Progenitor cell of endocrine pancreas (in vitro differentiated cells): ENCODE data around the gene NFIC. TPM values are rescaled to one million over a fixed set of nuclear protein-coding genes. Genes with fewer than 3 reads are reported as not detected.
"Not testable (repeated sequence)": the region's sequence is repeated elsewhere in the genome, so short reads cannot be mapped to it uniquely, and the experiment has no call there.

Source experiments
- DNase-seq: peaks from one replicate; pipeline ENCODE4 v3.0.0; 2021; ENCODE audit warnings: low spot score; ENCODE audit not compliant: unreplicated experiment
- H3K27ac Mint-ChIP-seq: 2 replicates; pipeline ENCODE4 v1.8.0; 2021; ENCODE audit warnings: mild to moderate bottlenecking, moderate library complexity, mixed read lengths
- H3K27me3 Mint-ChIP-seq: 2 replicates; pipeline ENCODE4 v1.8.0; 2021; ENCODE audit warnings: mixed read lengths
- H3K36me3 Mint-ChIP-seq: 2 replicates; pipeline ENCODE4 v1.8.0; 2022; ENCODE audit warnings: mixed read lengths; ENCODE audit not compliant: insufficient read depth
- H3K4me1 Mint-ChIP-seq: 2 replicates; pipeline ENCODE4 v1.8.0; 2021; ENCODE audit warnings: low read depth, mixed read lengths
- H3K4me3 Mint-ChIP-seq: 2 replicates; pipeline ENCODE4 v1.8.0; 2021; ENCODE audit warnings: low read depth, mild to moderate bottlenecking, moderate library complexity, mixed read lengths
- H3K9me3 Mint-ChIP-seq: 2 replicates; pipeline ENCODE4 v1.8.0; 2021; ENCODE audit warnings: low read depth, mixed read lengths
- CTCF ChIP-seq: fragments of 200-600 bp; sonication (generic); IDR thresholded peaks from one replicate; pipeline ENCODE4 v1.5.0; 2021; ENCODE audit warnings: antibody characterized with exemption, mild to moderate bottlenecking; ENCODE audit not compliant: unreplicated experiment
- total RNA-seq: library from RNA; stranded (reverse); gene quantifications from 2 replicates; pipeline ENCODE4 v1.2.1, GENCODE V29; 2021

The NFIC gene
- total RNA-seq, 1 donor from 2014 or later, result 6.8 TPM

- no peak overlapping the region for H3K27ac Mint-ChIP-seq
- TF ChIP-seq CTCF, result no peak
- no peaks in the 10 kb centered on the region for H3K9me3 Mint-ChIP-seq
- peaks cover 9% of the 10 kb centered on the region for H3K4me1 Mint-ChIP-seq
- H3K36me3 Mint-ChIP-seq, result peaks cover 2% of the 10 kb centered on the region
- peaks cover 29% of the 10 kb centered on the region for H3K27me3 Mint-ChIP-seq
- no peak for DNase-seq
- no peak overlapping the region for H3K4me3 Mint-ChIP-seq
Measured at GRCh38 chr19:3442487-3443071, 76.2 kb downstream of the NFIC start.

- TF ChIP-seq CTCF, result no peak
- H3K9me3 Mint-ChIP-seq, result no peaks in the 10 kb centered on the region
- DNase-seq, result no peak
- H3K27me3 Mint-ChIP-seq, result peaks cover 33% of the 10 kb centered on the region
- H3K4me1 Mint-ChIP-seq, result peaks cover 9% of the 10 kb centered on the region
- no peaks in the 10 kb centered on the region for H3K36me3 Mint-ChIP-seq
- H3K27ac Mint-ChIP-seq, result peak overlapping the region; percentile 49
- H3K4me3 Mint-ChIP-seq, result no peak overlapping the region
Measured at GRCh38 chr19:3443840-3444694, 77.7 kb downstream of the NFIC start.

- Mint-ChIP-seq H3K9me3 (no peaks in the 10 kb centered on the region), H3K27ac (no peak overlapping the region), H3K4me1 (peaks cover 9% of the 10 kb centered on the region), H3K27me3 (peaks cover 33% of the 10 kb centered on the region), H3K4me3 (no peak overlapping the region), H3K36me3 (no peaks in the 10 kb centered on the region)
- DNase-seq, result no peak
- no peak for TF ChIP-seq CTCF
Measured at GRCh38 chr19:3444695-3445234, 78.4 kb downstream of the NFIC start.

- not testable (repeated sequence) for H3K36me3 Mint-ChIP-seq, H3K27ac Mint-ChIP-seq, H3K4me3 Mint-ChIP-seq, H3K4me1 Mint-ChIP-seq, H3K9me3 Mint-ChIP-seq, DNase-seq
- peaks cover 29% of the 10 kb centered on the region for H3K27me3 Mint-ChIP-seq
Measured at GRCh38 chr19:3446657-3447056, 80.3 kb downstream of the NFIC start.

- no peak overlapping the region for H3K27ac Mint-ChIP-seq
- no peak for TF ChIP-seq CTCF
- no peak for DNase-seq
- peaks cover 26% of the 10 kb centered on the region for H3K27me3 Mint-ChIP-seq
- peaks cover 7% of the 10 kb centered on the region for H3K4me1 Mint-ChIP-seq
- H3K36me3 Mint-ChIP-seq, result peaks cover 3% of the 10 kb centered on the region
- H3K4me3 Mint-ChIP-seq, result no peak overlapping the region
- H3K9me3 Mint-ChIP-seq, result no peaks in the 10 kb centered on the region
Measured at GRCh38 chr19:3448616-3449334, 82.4 kb downstream of the NFIC start.
